Psoas muscle (tissue), 8 donors: ENCODE data around the gene C1QL1. TPM values are rescaled to one million over a fixed set of nuclear protein-coding genes. Genes with fewer than 3 reads are reported as not detected.
"Not testable (repeated sequence)": the region's sequence is repeated elsewhere in the genome, so short reads cannot be mapped to it uniquely, and the experiment has no call there.

Experiments used
- ATAC-seq, 4 donors: fragments of 200-7000 bp; cut with Tn5 transposase; one replicate each; pipeline ENCODE4 v1.9.1; 2020; ENCODE audit warnings: moderate library complexity in 3 of 4, mild to moderate bottlenecking in 2 of 4
- DNase-seq, 2 donors: peaks; one replicate each; pipeline ENCODE4 v3.0.0-alpha.2; 2020
- H3K27ac ChIP-seq: fragments of 200-600 bp; one replicate; pipeline ENCODE4 v1.8.0; 2022
- H3K27me3 ChIP-seq, 3 donors: fragments of 200-600 bp in 1 of 3; one replicate each; pipeline versions ENCODE4 v1.6.1 to v1.8.0; 2013 to 2022; ENCODE audit warnings: low read length in 2 of 3, mild to moderate bottlenecking in 2 of 3, moderate library complexity in 1 of 3; ENCODE audit not compliant: insufficient read depth in 3 of 3
- H3K36me3 ChIP-seq, 2 donors: fragments of 200-600 bp in 1 of 2; one replicate each; pipeline versions ENCODE4 v1.6.1 to v1.8.0; 2013 to 2022; ENCODE audit warnings: low read depth in 1 of 2, mild to moderate bottlenecking in 1 of 2, moderate library complexity in 1 of 2; ENCODE audit not compliant: insufficient read depth in 1 of 2
- H3K4me1 ChIP-seq: fragments of 200-600 bp; one replicate; pipeline ENCODE4 v1.8.0; 2022
- H3K4me3 ChIP-seq: fragments of 200-600 bp; one replicate; pipeline ENCODE4 v1.8.0; 2022; ENCODE audit warnings: mild to moderate bottlenecking
- H3K9me3 ChIP-seq: fragments of 200-600 bp; one replicate; pipeline ENCODE4 v1.8.0; 2022
- WGBS, 3 donors: extraction: QIAGEN DNeasy Blood & Tissue Kit; methylation state at CpG; one replicate each; pipeline versions ENCODE4 v1.1.6 to v1.1.7; 2013; 5-methylcytosine and 5-hydroxymethylcytosine counted together
- intact Hi-C, 2 donors: fragments of 100-400 bp; cut with DNase I; formaldehyde crosslinking; loops; one replicate each; pipeline versions ENCODE4 v1.11.0 to v1.14.2; 2022
- polyA plus RNA-seq, 3 donors: library from polyadenylated mRNA; stranded (reverse); fragments of 200-250 nt; gene quantifications; one replicate each; pipeline ENCODE4 v1.2.3, GENCODE V29; 2013
- total RNA-seq, 4 donors: library from RNA; stranded (reverse); fragmentation: NEBNext Ultra II Directional in 2 of 4; extraction: Animal tissue kit (Norgen Biotek cat#: 25700) in 2 of 4; gene quantifications; one replicate each; pipeline versions ENCODE4 v1.2.1 to v1.2.4, GENCODE V29; 2021 to 2023
- TF ChIP-seq, protein P1 (sequence below): fragments of 200-600 bp; IDR thresholded peaks from one replicate; pipeline ENCODE4 v1.8.0; 2022; ENCODE audit warnings: antibody characterized with exemption
- donor health status: healthy with polysubstance abuse.
- donor health status: DM: no; HTN: no; CAD: no; lungs with moderate emphysema.
- donor health status: Bipolar disorder and iron deficiency.
- donor health status: healthy.
- donor health status: DM: yes; HTN: yes; CAD: no.
- donor health status: DM: no; HTN: no; CAD: no.
- donor health status: DM: no; HTN: no; CAD: no.
- donor health status: DM: yes; HTN: yes; CAD: no.

Gene C1QL1
- total and polyA plus RNA-seq, 7 donors, result 0.05 TPM; not detected in 6

DNA sequence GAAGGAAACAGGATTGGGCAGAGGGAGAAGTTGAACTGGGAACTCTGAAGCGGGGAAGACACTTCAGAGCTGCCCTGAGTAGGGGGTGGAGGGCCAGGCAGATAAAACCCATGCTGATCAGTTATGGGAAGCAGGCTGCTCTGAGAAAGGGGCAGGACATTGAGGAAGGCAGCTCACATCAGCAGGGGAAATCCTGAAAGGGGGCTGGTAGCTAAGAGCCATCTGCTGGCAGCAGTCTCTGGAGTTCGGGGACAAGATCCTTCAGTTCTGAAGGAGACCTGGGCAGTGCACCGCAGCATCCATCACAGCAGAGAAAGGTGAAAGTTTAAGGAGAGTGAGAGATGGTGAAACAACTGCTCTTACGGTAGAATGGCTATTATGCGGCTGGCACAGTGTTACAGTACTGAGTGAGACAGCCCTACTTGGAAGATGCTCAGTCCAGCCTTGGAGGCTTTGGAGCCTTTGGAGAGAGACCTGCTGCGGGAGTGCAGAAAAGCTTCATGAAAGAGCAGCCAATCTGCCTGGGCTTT lies 15.1 kb downstream of the C1QL1 start:
- ATAC-seq (no peak), DNase-seq (no peak)
- intact Hi-C loops, result no loop called here
- WGBS, 3 donors, result 69 to 73% (median 71%) methylated on average over 6 of the region's 6 CpGs
- no peaks in the 10 kb centered on the region for H3K9me3 ChIP-seq
- peaks cover 0 to 7% (median 3%) of the 10 kb centered on the region in 3 donors for H3K27me3 ChIP-seq
- no peaks in the 10 kb centered on the region for H3K4me1 ChIP-seq
- no peak overlapping the region for H3K27ac ChIP-seq
- H3K4me3 ChIP-seq, result no peak overlapping the region
- no peaks in the 10 kb centered on the region for H3K36me3 ChIP-seq
- TF ChIP-seq, protein P1, sequence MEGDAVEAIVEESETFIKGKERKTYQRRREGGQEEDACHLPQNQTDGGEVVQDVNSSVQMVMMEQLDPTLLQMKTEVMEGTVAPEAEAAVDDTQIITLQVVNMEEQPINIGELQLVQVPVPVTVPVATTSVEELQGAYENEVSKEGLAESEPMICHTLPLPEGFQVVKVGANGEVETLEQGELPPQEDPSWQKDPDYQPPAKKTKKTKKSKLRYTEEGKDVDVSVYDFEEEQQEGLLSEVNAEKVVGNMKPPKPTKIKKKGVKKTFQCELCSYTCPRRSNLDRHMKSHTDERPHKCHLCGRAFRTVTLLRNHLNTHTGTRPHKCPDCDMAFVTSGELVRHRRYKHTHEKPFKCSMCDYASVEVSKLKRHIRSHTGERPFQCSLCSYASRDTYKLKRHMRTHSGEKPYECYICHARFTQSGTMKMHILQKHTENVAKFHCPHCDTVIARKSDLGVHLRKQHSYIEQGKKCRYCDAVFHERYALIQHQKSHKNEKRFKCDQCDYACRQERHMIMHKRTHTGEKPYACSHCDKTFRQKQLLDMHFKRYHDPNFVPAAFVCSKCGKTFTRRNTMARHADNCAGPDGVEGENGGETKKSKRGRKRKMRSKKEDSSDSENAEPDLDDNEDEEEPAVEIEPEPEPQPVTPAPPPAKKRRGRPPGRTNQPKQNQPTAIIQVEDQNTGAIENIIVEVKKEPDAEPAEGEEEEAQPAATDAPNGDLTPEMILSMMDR, result no peak

DNA sequence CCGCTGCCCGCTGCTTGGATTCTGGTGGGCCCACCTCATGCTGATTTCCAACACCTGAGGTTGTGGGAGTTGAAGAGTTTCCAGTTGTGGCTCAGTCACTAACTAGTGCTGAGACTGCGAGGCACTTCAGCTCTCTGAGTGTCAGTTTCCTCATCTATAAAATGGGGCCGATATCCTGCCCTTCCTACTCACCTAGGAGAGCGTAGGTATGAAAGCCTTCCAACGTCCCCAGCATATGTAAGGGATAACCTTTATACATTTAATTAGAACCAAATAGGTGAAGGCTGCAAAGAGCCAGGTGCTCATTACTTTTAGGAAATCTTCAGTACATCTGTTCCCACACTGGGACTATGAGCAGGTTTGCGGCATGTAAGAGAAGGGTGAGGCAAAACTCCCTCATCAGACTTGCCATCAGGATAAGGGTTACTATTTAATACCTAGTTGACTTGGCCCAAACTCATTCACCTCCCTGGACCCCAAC lies 19.7 kb downstream of the C1QL1 start:
- no peaks in the 10 kb centered on the region for H3K36me3 ChIP-seq
- H3K4me3 ChIP-seq, result peak overlapping the region; percentile 74
- DNase-seq (no peak), ATAC-seq (no peak)
- intact Hi-C loops, result no loop called here
- H3K27me3 ChIP-seq, result peaks cover 0 to 9% (median 0%) of the 10 kb centered on the region in 3 donors
- peak overlapping the region; percentile 57 for H3K27ac ChIP-seq
- TF ChIP-seq, protein P1, result no peak
- no peaks in the 10 kb centered on the region for H3K9me3 ChIP-seq
- WGBS, 3 donors, result 62 to 68% (median 66%) methylated on average over 7 of the region's 7 CpGs
- H3K4me1 ChIP-seq, result peaks cover 4% of the 10 kb centered on the region

DNA sequence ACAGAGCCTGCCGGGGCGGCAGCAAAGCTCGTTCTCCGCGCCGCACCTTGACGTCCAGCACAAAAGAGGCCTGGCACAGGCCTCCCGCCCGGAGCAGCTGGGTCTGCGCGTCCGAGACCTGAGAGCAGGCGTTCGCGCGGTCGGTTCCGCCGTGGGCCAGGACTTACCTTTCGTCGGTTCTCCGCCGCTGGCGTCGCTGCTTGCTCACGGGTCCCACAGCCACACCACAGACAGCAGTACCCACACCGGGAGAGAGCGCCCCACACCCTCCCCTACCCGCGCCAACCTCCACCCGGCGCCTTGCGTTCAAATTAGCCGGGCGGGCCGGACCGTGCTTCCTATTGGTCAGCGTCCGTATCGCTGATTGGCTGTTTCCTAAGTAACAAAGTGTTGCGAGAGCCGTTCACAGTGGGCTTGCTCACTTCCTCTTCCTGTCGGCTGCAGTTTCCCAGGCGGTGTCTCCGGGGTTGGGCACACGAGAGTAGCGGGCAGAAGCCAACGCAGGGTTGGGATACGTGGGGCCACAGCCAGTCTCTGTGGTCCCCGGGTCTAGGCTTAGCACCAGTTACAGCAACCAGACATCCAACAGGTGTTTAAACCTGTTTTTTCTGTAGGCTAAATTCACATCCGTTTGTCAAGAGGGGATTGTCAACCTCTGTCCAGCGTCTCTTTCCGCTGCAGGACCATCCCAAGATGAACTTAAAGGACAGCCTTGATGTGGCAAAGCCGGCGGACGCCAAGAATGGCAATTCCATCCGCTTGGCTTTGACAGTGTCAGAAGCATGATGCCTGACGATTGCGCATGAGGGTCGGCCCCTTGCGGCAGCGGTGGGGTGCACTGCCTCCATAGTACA lies 20.4 kb downstream of the C1QL1 start, which contains the start of gene KIF18B:
Gene KIF18B, minus strand, starts transcription at position 313 of the 854 bp plus-strand sequence. CDS start 11,429 bp downstream, outside the sequence.
- Histone ChIP-seq H3K4me3 (peak within 1 kb of the TSS; percentile 74), H3K27me3 (peaks cover 0 to 9% (median 0%) of the 10 kb centered on the region in 3 donors), H3K9me3 (no peaks in the 10 kb centered on the region), H3K27ac (peak within 1 kb of the TSS; percentile 57), H3K36me3 (no peaks in the 10 kb centered on the region), H3K4me1 (peaks cover 4% of the 10 kb centered on the region)
- DNase-seq (peak; percentile 84 to 91), ATAC-seq (peak; percentile 99 to 100 (median 100))
- 1 to 2% (median 1%) methylated on average over 56 to 62 of the region's 62 CpGs for WGBS, 3 donors
- intact Hi-C loops, result no loop called here
- TF ChIP-seq, protein P1, result no peak

DNA sequence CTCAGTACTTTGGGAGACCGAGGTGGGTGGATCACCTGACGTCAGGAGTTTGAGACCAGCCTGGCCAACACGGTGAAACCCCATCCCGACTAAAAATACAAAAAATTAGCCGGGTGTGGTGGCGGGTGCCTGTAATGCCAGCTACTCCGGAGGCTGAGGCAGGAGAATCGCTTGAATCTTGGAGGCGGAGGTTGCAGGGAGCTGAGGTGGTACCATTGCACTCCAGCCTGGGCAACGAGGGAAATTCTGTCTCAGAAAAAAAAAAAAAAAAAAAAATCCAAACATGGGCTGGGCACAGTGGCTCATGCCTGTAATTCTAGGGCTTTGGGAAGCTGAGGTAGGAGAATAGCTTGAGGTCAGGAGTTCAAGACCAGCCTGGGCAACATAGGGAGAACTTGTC lies 22.5 kb downstream of the C1QL1 start:
- DNase-seq, H3K36me3 ChIP-seq, H3K4me3 ChIP-seq, ATAC-seq, H3K4me1 ChIP-seq, H3K27ac ChIP-seq, intact Hi-C loops, H3K27me3 ChIP-seq, H3K9me3 ChIP-seq: not testable (repeated sequence)
- 92 to 95% (median 95%) methylated on average over 9 to 10 of the region's 10 CpGs for WGBS, 3 donors

DNA sequence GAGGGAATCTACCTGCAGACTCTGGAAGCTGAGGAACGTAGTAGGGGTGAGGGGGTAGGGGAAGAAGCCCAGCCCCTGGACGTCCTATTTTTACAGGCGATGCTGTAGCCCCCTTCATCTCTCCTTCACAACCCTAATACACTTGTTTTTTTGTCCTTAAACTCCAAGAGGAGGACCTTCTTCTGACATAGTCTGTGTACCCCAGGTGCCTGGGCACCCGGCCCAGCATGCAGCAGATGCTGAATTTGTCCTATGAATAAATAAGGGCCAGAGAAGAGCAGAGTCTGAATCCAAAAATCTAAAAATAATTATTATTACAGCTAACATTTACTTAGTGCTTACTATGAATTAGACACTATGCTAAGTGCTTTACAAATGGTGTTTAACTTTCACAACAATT lies 25.6 kb downstream of the C1QL1 start:
- TF ChIP-seq, protein P1, result no peak
- Histone ChIP-seq H3K4me1 (peaks cover 4% of the 10 kb centered on the region), H3K36me3 (no peaks in the 10 kb centered on the region), H3K27ac (no peak overlapping the region), H3K4me3 (no peak overlapping the region), H3K27me3 (peaks cover 0 to 8% (median 0%) of the 10 kb centered on the region in 3 donors), H3K9me3 (no peaks in the 10 kb centered on the region)
- no peak for ATAC-seq
- DNase-seq, result no peak
- WGBS, 3 donors, result 61 to 78% (median 63%) methylated on average over 4 of the region's 4 CpGs
- intact Hi-C loops, result no loop called here
